GM19043 (cell line): ENCODE results near the gene CXXC1.
"Not testable (repeated sequence)": the region's sequence is repeated elsewhere in the genome, so short reads cannot be mapped to it uniquely, and the experiment has no call there.

Experiments used
- ATAC-seq: cut with Tn5 transposase; IDR thresholded peaks from one replicate; pipeline ENCODE4 v1.9.1; 2021; ENCODE audit warnings: low read depth; ENCODE audit not compliant: unreplicated experiment

Gene CXXC1

GRCh38 chr18:50287441-50288347, at the start of gene CXXC1:
CXXC1 (minus strand) TSS chr18:50287692; CDS start chr18:50287589, 103 bp downstream.
- peak; percentile 89 for ATAC-seq

- peak; percentile 73 for ATAC-seq
Observed at GRCh38 chr18:50334546-50335152, 47.2 kb upstream of the CXXC1 start.

GRCh38 chr18:50331691-50332090, 44.2 kb upstream of the CXXC1 start:
- no peak for ATAC-seq

GRCh38 chr18:50330176-50330575, 42.7 kb upstream of the CXXC1 start:
- ATAC-seq: no peak

- ATAC-seq: no peak
Observed at GRCh38 chr18:50327983-50328382, 40.5 kb upstream of the CXXC1 start.

GRCh38 chr18:50320719-50321118, 33.2 kb upstream of the CXXC1 start:
- ATAC-seq: no peak

GRCh38 chr18:50315100-50315871, 27.8 kb upstream of the CXXC1 start:
- ATAC-seq: peak; percentile 70

GRCh38 chr18:50313873-50314460, 26.5 kb upstream of the CXXC1 start:
- no peak for ATAC-seq

- no peak for ATAC-seq
Observed at GRCh38 chr18:50313031-50313607, 25.6 kb upstream of the CXXC1 start.

GRCh38 chr18:50312296-50313030, 25.0 kb upstream of the CXXC1 start:
- ATAC-seq: peak; percentile 67

GRCh38 chr18:50311650-50312049, 24.2 kb upstream of the CXXC1 start:
- ATAC-seq: no peak

GRCh38 chr18:50310080-50310479, 22.6 kb upstream of the CXXC1 start:
- no peak for ATAC-seq

- ATAC-seq: not testable (repeated sequence)
Observed at GRCh38 chr18:50308851-50309250, 21.4 kb upstream of the CXXC1 start.

GRCh38 chr18:50307738-50308470, 20.4 kb upstream of the CXXC1 start:
- ATAC-seq: peak; percentile 84

- peak; percentile 6 for ATAC-seq
Observed at GRCh38 chr18:50307400-50307737, 19.9 kb upstream of the CXXC1 start.

GRCh38 chr18:50306944-50307343, 19.5 kb upstream of the CXXC1 start:
- no peak for ATAC-seq

GRCh38 chr18:50301074-50301473, 13.6 kb upstream of the CXXC1 start:
- ATAC-seq: no peak

- no peak for ATAC-seq
Observed at GRCh38 chr18:50299626-50300388, 12.3 kb upstream of the CXXC1 start.
